Thymus (tissue), 11 donors: ENCODE results near the gene RDX. TPM values are rescaled to one million over a fixed set of nuclear protein-coding genes. Genes with fewer than 3 reads are reported as not detected.
"Not testable (repeated sequence)": the region's sequence is repeated elsewhere in the genome, so short reads cannot be mapped to it uniquely, and the experiment has no call there.

Experiments
- DNase-seq, 9 donors: peaks; one replicate each; pipeline ENCODE4 v3.0.0-alpha.2; 2013; ENCODE audit warnings: low spot score in 9 of 9, low read depth in 6 of 9, missing footprints in 1 of 9
- H3K27ac ChIP-seq, 2 donors: one replicate each; pipeline ENCODE4 v1.5.1; 2013; ENCODE audit warnings: control low read depth in 1 of 2, low read depth in 1 of 2, low read length in 1 of 2, mild to moderate bottlenecking in 1 of 2, moderate library complexity in 1 of 2
- H3K27me3 ChIP-seq, 2 donors: one replicate each; pipeline ENCODE4 v1.5.1; 2013; ENCODE audit warnings: low read length in 1 of 2; ENCODE audit not compliant: control insufficient read depth in 2 of 2, insufficient read depth in 1 of 2
- H3K36me3 ChIP-seq, 2 donors: one replicate each; pipeline ENCODE4 v1.5.1; 2013; ENCODE audit warnings: low read length in 1 of 2, mild to moderate bottlenecking in 1 of 2, moderate library complexity in 1 of 2; ENCODE audit not compliant: control insufficient read depth in 2 of 2, insufficient read depth in 2 of 2
- H3K4me1 ChIP-seq, 2 donors: one replicate each; pipeline ENCODE4 v1.5.1; 2013; ENCODE audit warnings: low read length in 2 of 2; ENCODE audit not compliant: control insufficient read depth in 2 of 2, insufficient read depth in 2 of 2
- H3K4me3 ChIP-seq, 2 donors: one replicate each; pipeline ENCODE4 v1.5.1; 2013; ENCODE audit warnings: low read length in 2 of 2, control low read depth in 1 of 2, mild to moderate bottlenecking in 1 of 2
- H3K9me3 ChIP-seq, 2 donors: one replicate each; pipeline ENCODE4 v1.5.1; 2013; ENCODE audit warnings: low read length in 1 of 2, mild to moderate bottlenecking in 1 of 2; ENCODE audit not compliant: control insufficient read depth in 2 of 2, insufficient read depth in 1 of 2
- WGBS: extraction: QIAGEN DNeasy Blood & Tissue Kit; methylation state at CpG from one replicate; pipeline ENCODE4 v1.1.7; 2013; 5-methylcytosine and 5-hydroxymethylcytosine counted together
- polyA plus RNA-seq: library from polyadenylated mRNA; stranded (reverse); fragments of 200-250 nt; gene quantifications from one replicate; pipeline ENCODE4 v1.2.3, GENCODE V29; 2013
- total RNA-seq: library from RNA; stranded (reverse); fragments of 120-200 nt; gene quantifications from one replicate; pipeline ENCODE4 v1.2.4, GENCODE V29; 2013
- donor health status: healthy.

The RDX gene
- total and polyA plus RNA-seq, 2 donors: 23.5 to 24.1 TPM

GRCh38 chr11:110207123-110207522 is 89.3 kb downstream of the RDX start:
- Histone ChIP-seq H3K9me3 (peaks cover 0 to 4% of the 10 kb centered on the region in 2 donors), H3K27me3 (no peaks in the 10 kb centered on the region), H3K36me3 (no peaks in the 10 kb centered on the region), H3K4me3 (no peak overlapping the region), H3K4me1 (no peaks in the 10 kb centered on the region), H3K27ac (no peak overlapping the region)
- no peak for DNase-seq
- 96% methylated on average over 6 of the region's 6 CpGs for WGBS

GRCh38 chr11:110200836-110201235 is 95.6 kb downstream of the RDX start:
- no peak overlapping the region for H3K27ac ChIP-seq
- H3K36me3 ChIP-seq: no peaks in the 10 kb centered on the region
- no peaks in the 10 kb centered on the region for H3K4me1 ChIP-seq
- DNase-seq: no peak
- no peaks in the 10 kb centered on the region for H3K9me3 ChIP-seq
- 95% methylated on average over 10 of the region's 10 CpGs for WGBS
- no peaks in the 10 kb centered on the region for H3K27me3 ChIP-seq
- no peak overlapping the region for H3K4me3 ChIP-seq

GRCh38 chr11:110200241-110200640 is 96.2 kb downstream of the RDX start:
- Histone ChIP-seq H3K27me3 (no peaks in the 10 kb centered on the region), H3K4me3 (no peak overlapping the region), H3K9me3 (no peaks in the 10 kb centered on the region), H3K4me1 (no peaks in the 10 kb centered on the region), H3K36me3 (no peaks in the 10 kb centered on the region), H3K27ac (no peak overlapping the region)
- WGBS: 94% methylated on average over 6 of the region's 6 CpGs
- DNase-seq: no peak

- H3K9me3 ChIP-seq: no peaks in the 10 kb centered on the region
- no peak for DNase-seq
- H3K27ac ChIP-seq: no peak overlapping the region
- H3K4me1 ChIP-seq: no peaks in the 10 kb centered on the region
- no peaks in the 10 kb centered on the region for H3K27me3 ChIP-seq
- WGBS: 93% methylated on average over 4 of the region's 4 CpGs
- H3K4me3 ChIP-seq: no peak overlapping the region
- H3K36me3 ChIP-seq: no peaks in the 10 kb centered on the region
Measured at GRCh38 chr11:110199184-110199981, 97.0 kb downstream of the RDX start.

GRCh38 chr11:110198031-110198729 is 98.2 kb downstream of the RDX start:
- 98% methylated on average over 9 of the region's 9 CpGs for WGBS
- no peaks in the 10 kb centered on the region for H3K36me3 ChIP-seq
- DNase-seq: no peak

GRCh38 chr11:110196884-110197420 is 99.5 kb downstream of the RDX start:
- no peak for DNase-seq

More at GRCh38 chr11:110198031-110198729, 98.2 kb downstream of the RDX start:
- no peak overlapping the region for H3K4me3 ChIP-seq
- no peak overlapping the region for H3K27ac ChIP-seq
- no peaks in the 10 kb centered on the region for H3K4me1 ChIP-seq
- no peaks in the 10 kb centered on the region for H3K9me3 ChIP-seq
- H3K27me3 ChIP-seq: no peaks in the 10 kb centered on the region

GRCh38 chr11:110196241-110196754 is 100.1 kb downstream of the RDX start:
- H3K36me3 ChIP-seq: no peaks in the 10 kb centered on the region
- no peaks in the 10 kb centered on the region for H3K9me3 ChIP-seq
- H3K4me3 ChIP-seq: no peak overlapping the region
- DNase-seq: no peak
- WGBS: 96% methylated on average over 5 of the region's 5 CpGs
- H3K27me3 ChIP-seq: no peaks in the 10 kb centered on the region
- H3K4me1 ChIP-seq: no peaks in the 10 kb centered on the region
- H3K27ac ChIP-seq: no peak overlapping the region

More at GRCh38 chr11:110196884-110197420, 99.5 kb downstream of the RDX start:
- no peaks in the 10 kb centered on the region for H3K9me3 ChIP-seq
- H3K27me3 ChIP-seq: no peaks in the 10 kb centered on the region
- no peak overlapping the region for H3K4me3 ChIP-seq
- H3K36me3 ChIP-seq: no peaks in the 10 kb centered on the region
- no peaks in the 10 kb centered on the region for H3K4me1 ChIP-seq
- H3K27ac ChIP-seq: no peak overlapping the region
- 91% methylated on average over 9 of the region's 9 CpGs for WGBS

- H3K27ac ChIP-seq, H3K9me3 ChIP-seq, DNase-seq, H3K4me3 ChIP-seq, H3K4me1 ChIP-seq, H3K36me3 ChIP-seq, H3K27me3 ChIP-seq: not testable (repeated sequence)
- WGBS: 93% methylated on average over 10 of the region's 10 CpGs
Measured at GRCh38 chr11:110194211-110194766, 102.1 kb downstream of the RDX start.
